MG63 (cell line): Measurements from ENCODE around the gene NRCAM. TPM values are rescaled to one million over a fixed set of nuclear protein-coding genes. Genes with fewer than 3 reads are reported as not detected.

Experiments
- DNase-seq: peaks from one replicate; pipeline ENCODE4 v3.0.0-alpha.2; 2020
- H3K27me3 ChIP-seq: fragments of 250-450 bp; sonication (Bioruptor Pico); 2 replicates; pipeline ENCODE4 v1.5.1; 2020; ENCODE audit warnings: mild to moderate bottlenecking, moderate library complexity
- H3K36me3 ChIP-seq: fragments of 250-450 bp; sonication (Bioruptor Pico); 2 replicates; pipeline ENCODE4 v1.5.1; 2020; ENCODE audit warnings: mild to moderate bottlenecking, moderate library complexity
- H3K4me3 ChIP-seq: fragments of 250-450 bp; sonication (Bioruptor Pico); 2 replicates; pipeline ENCODE4 v1.5.1; 2020; ENCODE audit warnings: mild to moderate bottlenecking, moderate library complexity
- H3K9me3 ChIP-seq: fragments of 250-450 bp; sonication (Bioruptor Pico); 2 replicates; pipeline ENCODE4 v1.5.1; 2020; ENCODE audit warnings: mild to moderate bottlenecking, moderate library complexity
- total RNA-seq: library from RNA; depleted of rRNA; stranded (reverse); fragments of >200 nt; shearing (Covaris generic); gene quantifications from 2 replicates; pipeline ENCODE4 v1.2.3, GENCODE V29; 2014; ENCODE audit warnings: low replicate concordance

NRCAM gene
- total RNA-seq, 1 experiment from 2014 or later, result 0.79 TPM

- H3K36me3 ChIP-seq, result no peaks in the 10 kb centered on the region
- H3K4me3 ChIP-seq, result no peak overlapping the region
- H3K27me3 ChIP-seq, result no peaks in the 10 kb centered on the region
- peak; percentile 22 for DNase-seq
- no peaks in the 10 kb centered on the region for H3K9me3 ChIP-seq
These were observed 244.6 kb downstream of the NRCAM start for GRCh38 chr7:108211382-108212201.

GRCh38 chr7:108210796-108211195, 245.4 kb downstream of the NRCAM start:
- DNase-seq, result no peak
- H3K27me3 ChIP-seq, result no peaks in the 10 kb centered on the region
- no peaks in the 10 kb centered on the region for H3K36me3 ChIP-seq
- no peaks in the 10 kb centered on the region for H3K9me3 ChIP-seq
- H3K4me3 ChIP-seq, result no peak overlapping the region

- Histone ChIP-seq H3K4me3 (no peak overlapping the region), H3K9me3 (no peaks in the 10 kb centered on the region), H3K36me3 (no peaks in the 10 kb centered on the region), H3K27me3 (no peaks in the 10 kb centered on the region)
- no peak for DNase-seq
These were observed 250.9 kb downstream of the NRCAM start for GRCh38 chr7:108205311-108205710.

- Histone ChIP-seq H3K27me3 (no peaks in the 10 kb centered on the region), H3K4me3 (no peak overlapping the region), H3K36me3 (no peaks in the 10 kb centered on the region), H3K9me3 (no peaks in the 10 kb centered on the region)
- DNase-seq, result no peak
These were observed 251.9 kb downstream of the NRCAM start for GRCh38 chr7:108204281-108204796.

GRCh38 chr7:108203537-108203936, 252.7 kb downstream of the NRCAM start:
- no peaks in the 10 kb centered on the region for H3K36me3 ChIP-seq
- no peak for DNase-seq
- no peaks in the 10 kb centered on the region for H3K27me3 ChIP-seq
- no peak overlapping the region for H3K4me3 ChIP-seq
- H3K9me3 ChIP-seq, result no peaks in the 10 kb centered on the region

- H3K27me3 ChIP-seq, result no peaks in the 10 kb centered on the region
- no peaks in the 10 kb centered on the region for H3K9me3 ChIP-seq
- no peak overlapping the region for H3K4me3 ChIP-seq
- no peak for DNase-seq
- H3K36me3 ChIP-seq, result no peaks in the 10 kb centered on the region
These were observed 253.5 kb downstream of the NRCAM start for GRCh38 chr7:108202743-108203142.

GRCh38 chr7:108201766-108202165, 254.5 kb downstream of the NRCAM start:
- no peaks in the 10 kb centered on the region for H3K9me3 ChIP-seq
- DNase-seq, result no peak
- H3K4me3 ChIP-seq, result no peak overlapping the region
- no peaks in the 10 kb centered on the region for H3K27me3 ChIP-seq
- H3K36me3 ChIP-seq, result no peaks in the 10 kb centered on the region

- H3K27me3 ChIP-seq, result no peaks in the 10 kb centered on the region
- no peak overlapping the region for H3K4me3 ChIP-seq
- DNase-seq, result no peak
- no peaks in the 10 kb centered on the region for H3K36me3 ChIP-seq
- no peaks in the 10 kb centered on the region for H3K9me3 ChIP-seq
These were observed 255.9 kb downstream of the NRCAM start for GRCh38 chr7:108200326-108200725.

- no peak for DNase-seq
- Histone ChIP-seq H3K27me3 (no peaks in the 10 kb centered on the region), H3K36me3 (no peaks in the 10 kb centered on the region), H3K9me3 (no peaks in the 10 kb centered on the region), H3K4me3 (no peak overlapping the region)
These were observed 258.7 kb downstream of the NRCAM start for GRCh38 chr7:108197371-108198091.

- H3K36me3 ChIP-seq, result no peaks in the 10 kb centered on the region
- H3K9me3 ChIP-seq, result no peaks in the 10 kb centered on the region
- H3K4me3 ChIP-seq, result no peak overlapping the region
- DNase-seq, result peak; percentile 24
- H3K27me3 ChIP-seq, result no peaks in the 10 kb centered on the region
These were observed 260.2 kb downstream of the NRCAM start for GRCh38 chr7:108196004-108196403.

- Histone ChIP-seq H3K9me3 (no peaks in the 10 kb centered on the region), H3K36me3 (no peaks in the 10 kb centered on the region), H3K27me3 (no peaks in the 10 kb centered on the region), H3K4me3 (no peak overlapping the region)
- DNase-seq, result no peak
These were observed 262.4 kb downstream of the NRCAM start for GRCh38 chr7:108193594-108194498.

GRCh38 chr7:108190891-108191290, 265.3 kb downstream of the NRCAM start:
- no peak for DNase-seq
- no peaks in the 10 kb centered on the region for H3K36me3 ChIP-seq

GRCh38 chr7:108189733-108190388, 266.4 kb downstream of the NRCAM start:
- Histone ChIP-seq H3K9me3 (no peaks in the 10 kb centered on the region), H3K36me3 (no peaks in the 10 kb centered on the region), H3K4me3 (no peak overlapping the region), H3K27me3 (no peaks in the 10 kb centered on the region)
- no peak for DNase-seq

More at GRCh38 chr7:108190891-108191290, 265.3 kb downstream of the NRCAM start:
- H3K4me3 ChIP-seq, result no peak overlapping the region
- no peaks in the 10 kb centered on the region for H3K27me3 ChIP-seq
- no peaks in the 10 kb centered on the region for H3K9me3 ChIP-seq

GRCh38 chr7:108188724-108189123, 267.5 kb downstream of the NRCAM start:
- no peaks in the 10 kb centered on the region for H3K27me3 ChIP-seq
- no peak overlapping the region for H3K4me3 ChIP-seq
- H3K9me3 ChIP-seq, result no peaks in the 10 kb centered on the region
- H3K36me3 ChIP-seq, result no peaks in the 10 kb centered on the region
- DNase-seq, result no peak

GRCh38 chr7:108181073-108181985, 274.9 kb downstream of the NRCAM start:
- no peak overlapping the region for H3K4me3 ChIP-seq
- DNase-seq, result no peak
- no peaks in the 10 kb centered on the region for H3K36me3 ChIP-seq
- no peaks in the 10 kb centered on the region for H3K27me3 ChIP-seq
- H3K9me3 ChIP-seq, result no peaks in the 10 kb centered on the region
